HCT116 (cell line): ENCODE measurements around the gene NEURL3. TPM values are rescaled to one million over a fixed set of nuclear protein-coding genes. Genes with fewer than 3 reads are reported as not detected.

Experiments used
- ATAC-seq: fragments of 200-7000 bp; cut with Tn5 transposase; 2 replicates; pipeline ENCODE4 v1.9.1; 2020; ENCODE audit warnings: mild to moderate bottlenecking, moderate library complexity
- BruUV-seq: library from RNA; stranded (reverse); fragments of 400-500 nt; replicated peaks from 2 replicates; lab custom pipeline; 2021; lab: Mats Ljungman, UMichigan
- CTCF ChIA-PET: fragments of 300-600 bp; sonication (Branson Sonifier 250); formaldehyde crosslinking; loops from one replicate; lab custom pipeline; 2021; ENCODE audit warnings: antibody characterized with exemption; lab: Charles Lee
- POLR2A ChIA-PET: fragments of 300-600, 350-600 bp; sonication (Branson Sonifier 250); formaldehyde crosslinking; loops from one replicate; lab custom pipeline; 2021; ENCODE audit warnings: antibody characterized with exemption; lab: Charles Lee
- RAD21 ChIA-PET, 2 experiments: fragments of 300-600 bp; sonication (Branson Sonifier 250); formaldehyde crosslinking; loops; one replicate each; lab custom pipeline; 2023; ENCODE audit warnings: low total read pairs in 2 of 2; ENCODE audit not compliant: uncharacterized antibody in 2 of 2, unreplicated experiment in 2 of 2, low non-redundant PET in 1 of 2; lab: Charles Lee
- DNase-seq: peaks from one replicate; pipeline ENCODE4 v3.0.0-alpha.2; 2010; ENCODE audit warnings: low read depth, low spot score
- H2AFZ ChIP-seq: fragments of 200-600 bp; shearing (Covaris generic), sonication (generic); 2 replicates; pipeline ENCODE4 v1.6.1; 2017; ENCODE audit warnings: low read depth, mixed run types, mixed read lengths, antibody characterized with exemption, low read length; ENCODE audit not compliant: poor library complexity, severe bottlenecking
- H3K27ac ChIP-seq: 2 replicates; pipeline ENCODE4 v1.5.1; 2012; ENCODE audit warnings: low read depth, low read length
- H3K27me3 ChIP-seq: fragments of 200-600 bp; sonication (generic); 2 replicates; pipeline ENCODE4 v1.6.1; 2016; ENCODE audit warnings: mixed run types, low read length, mixed read lengths; ENCODE audit not compliant: insufficient read depth
- H3K36me3 ChIP-seq, 2 experiments: fragments of 200-500 bp in 1 of 2; fragments of 200-600 bp in 1 of 2; sonication (Bioruptor generic) in 1 of 2; sonication (generic) in 1 of 2; 2 replicates each; pipeline versions ENCODE4 v1.5.1 to v1.6.1; 2014 to 2016; ENCODE audit warnings: low read length in 2 of 2, inconsistent platforms in 1 of 2, mixed read lengths in 1 of 2, mixed run types in 1 of 2; ENCODE audit not compliant: insufficient read depth in 2 of 2, control insufficient read depth in 1 of 2
- H3K4me1 ChIP-seq, 2 experiments: fragments of 200-600 bp in 1 of 2; sonication (generic) in 1 of 2; 2 replicates each; pipeline versions ENCODE4 v1.5.1 to v1.6.1; 2012 to 2017; ENCODE audit warnings: low read length in 2 of 2, inconsistent platforms in 1 of 2, mild to moderate bottlenecking in 1 of 2, mixed read lengths in 1 of 2, mixed run types in 1 of 2, moderate library complexity in 1 of 2; ENCODE audit not compliant: insufficient read depth in 2 of 2, control insufficient read depth in 1 of 2
- H3K4me2 ChIP-seq: fragments of 200-600 bp; sonication (generic); 2 replicates; pipeline ENCODE4 v1.6.1; 2017; ENCODE audit warnings: mixed run types, low read length, mixed read lengths
- H3K4me3 ChIP-seq, 2 experiments: fragments of 200-600 bp in 1 of 2; sonication (generic) in 1 of 2; replicated peaks in 1 of 2; 2 replicates each; pipeline ENCODE4 v1.5.1; 2011 to 2016; ENCODE audit warnings: low read length in 2 of 2, control low read depth in 1 of 2, low read depth in 1 of 2, mild to moderate bottlenecking in 1 of 2, mixed read lengths in 1 of 2, mixed run types in 1 of 2
- H3K79me2 ChIP-seq: fragments of 200-600 bp; sonication (generic); 2 replicates; pipeline ENCODE4 v1.6.1; 2017; ENCODE audit warnings: mild to moderate bottlenecking, mixed run types, low read length, moderate library complexity, mixed read lengths; ENCODE audit not compliant: insufficient read depth
- H3K9ac ChIP-seq: fragments of 200-600 bp; sonication (generic); 2 replicates; pipeline ENCODE4 v1.6.1; 2016; ENCODE audit warnings: low read length, mixed read lengths
- H3K9me2 ChIP-seq: fragments of 200-600 bp; sonication (generic), shearing (Covaris generic); 2 replicates; pipeline ENCODE4 v1.6.1; 2017; ENCODE audit warnings: mixed run types, mild to moderate bottlenecking, moderate library complexity; ENCODE audit not compliant: insufficient read depth
- H3K9me3 ChIP-seq, 2 experiments: fragments of 200-500 bp in 1 of 2; fragments of 200-600 bp in 1 of 2; sonication (Bioruptor generic) in 1 of 2; sonication (generic) in 1 of 2; 2 replicates each; pipeline ENCODE4 v1.6.1; 2014 to 2017; ENCODE audit warnings: low read length in 2 of 2, mixed read lengths in 2 of 2, inconsistent platforms in 1 of 2, low read depth in 1 of 2, mild to moderate bottlenecking in 1 of 2, mixed run types in 1 of 2, moderate library complexity in 1 of 2; ENCODE audit not compliant: control insufficient read depth in 1 of 2, insufficient read depth in 1 of 2
- H4K20me1 ChIP-seq: fragments of 200-600 bp; sonication (generic), shearing (Covaris generic); 2 replicates; pipeline ENCODE4 v1.6.1; 2017; ENCODE audit warnings: mixed run types, mild to moderate bottlenecking, moderate library complexity; ENCODE audit not compliant: insufficient read depth
- CEBPB ChIP-seq: IDR thresholded peaks from 2 replicates; pipeline ENCODE4 v1.6.1; 2012; ENCODE audit warnings: low read depth
- CTCF ChIP-seq, 3 experiments: fragments of 200-600 bp in 1 of 3; sonication (generic) in 1 of 3; IDR thresholded peaks in 2 of 3; conservative IDR thresholded peaks in 1 of 3; 2 replicates each; pipeline ENCODE4 v1.5.1; 2012 to 2017; ENCODE audit warnings: low read depth in 2 of 3, low read length in 2 of 3, antibody characterized with exemption in 1 of 3, borderline replicate concordance in 1 of 3, control low read depth in 1 of 3, mild to moderate bottlenecking in 1 of 3, mixed read lengths in 1 of 3, mixed run types in 1 of 3, moderate library complexity in 1 of 3; ENCODE audit not compliant: insufficient read depth in 1 of 3
- EGR1 ChIP-seq: IDR thresholded peaks from 2 replicates; pipeline ENCODE4 v1.6.1; 2012; ENCODE audit warnings: low read depth
- EZH2 ChIP-seq: fragments of 200-600 bp; sonication (generic); IDR thresholded peaks from 2 replicates; pipeline ENCODE4 v1.6.1; 2017; ENCODE audit warnings: antibody characterized with exemption, mixed run types
- EZH2phosphoT487 ChIP-seq: fragments of 200-600 bp; IDR thresholded peaks from 2 replicates; pipeline ENCODE4 v1.6.1; 2018; ENCODE audit warnings: antibody characterized with exemption, borderline replicate concordance
- FOSL1 ChIP-seq: IDR thresholded peaks from 2 replicates; pipeline ENCODE4 v1.6.1; 2012; ENCODE audit warnings: low read depth
- POLR2A ChIP-seq: IDR thresholded peaks from 2 replicates; pipeline ENCODE4 v1.7.0; 2011; ENCODE audit warnings: borderline replicate concordance; ENCODE audit not compliant: insufficient read depth, insufficient read length; ENCODE audit errors: extremely low read depth
- RAD21 ChIP-seq: IDR thresholded peaks from 2 replicates; pipeline ENCODE4 v1.6.1; 2012; ENCODE audit warnings: low read depth, mild to moderate bottlenecking
- REST ChIP-seq: IDR thresholded peaks from 2 replicates; pipeline ENCODE4 v1.6.1; 2012; ENCODE audit warnings: low read depth
- SIN3A ChIP-seq: IDR thresholded peaks from 2 replicates; pipeline ENCODE4 v1.6.1; 2012; ENCODE audit warnings: low read depth
- SRF ChIP-seq: IDR thresholded peaks from 2 replicates; pipeline ENCODE4 v1.6.1; 2012; ENCODE audit warnings: low read depth
- TCF7L2 ChIP-seq: IDR thresholded peaks from 2 replicates; pipeline ENCODE4 v1.7.0; 2011; ENCODE audit warnings: borderline replicate concordance, inconsistent platforms; ENCODE audit not compliant: insufficient read depth, insufficient read length; ENCODE audit errors: extremely low read depth
- YY1 ChIP-seq: IDR thresholded peaks from 2 replicates; pipeline ENCODE4 v1.6.1; 2011; ENCODE audit warnings: low read length, low read depth, moderate library complexity, mild to moderate bottlenecking; ENCODE audit not compliant: insufficient replicate concordance; ENCODE audit errors: extremely low read depth
- ZFX ChIP-seq: fragments of 450-650 bp; IDR thresholded peaks from 2 replicates; pipeline ENCODE4 v1.6.1; 2017
- intact Hi-C: fragments of 100-400 bp; cut with micrococcal nuclease; formaldehyde crosslinking; loops from 2 replicates; pipeline ENCODE4 v1.10.0; 2022
- total RNA-seq: library from RNA; stranded (reverse); gene quantifications from one replicate; pipeline ENCODE4 v1.2.1, GENCODE V29; 2021; ENCODE audit not compliant: unreplicated experiment

NEURL3 gene
- total RNA-seq, 1 experiment from 2014 or later = not detected

- Histone ChIP-seq H3K27me3 (no peaks in the 10 kb centered on the region), H3K9me3 (no peaks in the 10 kb centered on the region), H2AFZ (no peak overlapping the region), H3K4me2 (peak overlapping the region; percentile 62), H3K79me2 (no peaks in the 10 kb centered on the region), H3K4me3 (no peak overlapping the region), H3K36me3 (no peaks in the 10 kb centered on the region), H3K9me2 (no peaks in the 10 kb centered on the region), H3K9ac (no peak overlapping the region), H3K27ac (no peak overlapping the region; the same call in 1 of the 2 replicates), H4K20me1 (no peaks in the 10 kb centered on the region), H3K4me1 (peaks cover 9 to 30% of the 10 kb centered on the region in 2 experiments; a peak in 3 of 4 replicates)
- ChIA-PET POLR2A (no interaction called here), RAD21 (no interaction called here), CTCF (interaction anchor here (1.0 to 2.1 kb wide), 15 partner anchors 10 to 563 kb away, joined by 3 to 22 read pairs (median 7); partner anchors contain the start of genes ANKRD39, ARID5A, CNNM3 and ITPRIPL1)
- DNase-seq (no peak), ATAC-seq (no peak)
- TF ChIP-seq EZH2 = no peak
- no peak for TF ChIP-seq EGR1
- no peak for TF ChIP-seq EZH2phosphoT487
- no peak for TF ChIP-seq CTCF (IDR thresholded peaks at IDR 0.05 in 2 of 3, conservative IDR thresholded peaks at IDR 0.05 in 1 of 3; ENCODE audit: borderline replicate concordance in 1 of 3, insufficient read depth in 1 of 3, low read depth in 2 of 3, low read length in 2 of 3)
- TF ChIP-seq ZFX = no peak
- TF ChIP-seq SIN3A = no peak
- no peak for TF ChIP-seq YY1
- TF ChIP-seq REST = no peak
- TF ChIP-seq SRF = no peak
- TF ChIP-seq CEBPB = no peak
- TF ChIP-seq FOSL1 = no peak
- no peak for TF ChIP-seq TCF7L2
- no peak for TF ChIP-seq RAD21
- TF ChIP-seq POLR2A = no peak
- intact Hi-C loops = no loop called here
- no TSS peak for BruUV-seq
Measured at GRCh38 chr2:96549466-96549785, 44.3 kb upstream of the NEURL3 start.
